GM18519 (cell line): Measurements from ENCODE around the gene JMJD6.
"Not testable (repeated sequence)": the region's sequence is repeated elsewhere in the genome, so short reads cannot be mapped to it uniquely, and the experiment has no call there.

Experiments used
- ATAC-seq: cut with Tn5 transposase; IDR thresholded peaks from one replicate; pipeline ENCODE4 v1.9.1; 2021; ENCODE audit warnings: mild to moderate bottlenecking, moderate library complexity; ENCODE audit not compliant: unreplicated experiment, low FRiP score

JMJD6 gene

GRCh38 chr17:76720211-76720610 lies 6.2 kb downstream of the JMJD6 start:
- ATAC-seq: no peak

GRCh38 chr17:76718516-76718915 lies 7.9 kb downstream of the JMJD6 start:
- no peak for ATAC-seq

GRCh38 chr17:76716839-76717215 lies 9.6 kb downstream of the JMJD6 start:
- no peak for ATAC-seq

- no peak for ATAC-seq
These were observed 10.1 kb downstream of the JMJD6 start for GRCh38 chr17:76716146-76716838.

GRCh38 chr17:76715496-76715830 lies 10.9 kb downstream of the JMJD6 start:
- no peak for ATAC-seq

GRCh38 chr17:76714822-76715495 lies 11.4 kb downstream of the JMJD6 start:
- ATAC-seq: no peak

- no peak for ATAC-seq
These were observed 12.1 kb downstream of the JMJD6 start for GRCh38 chr17:76714336-76714735.

GRCh38 chr17:76713765-76714164 lies 12.6 kb downstream of the JMJD6 start:
- no peak for ATAC-seq

- ATAC-seq: not testable (repeated sequence)
These were observed 14.1 kb downstream of the JMJD6 start for GRCh38 chr17:76712321-76712720.

GRCh38 chr17:76710863-76711611 lies 15.4 kb downstream of the JMJD6 start, which contains the start of gene MXRA7:
TSS of gene MXRA7 (minus strand) at chr17:76710965. CDS start at chr17:76710946, 19 bp downstream.
- ATAC-seq: no peak

- not testable (repeated sequence) for ATAC-seq
These were observed 16.2 kb downstream of the JMJD6 start for GRCh38 chr17:76709951-76710862.

- ATAC-seq: no peak
These were observed 17.1 kb downstream of the JMJD6 start for GRCh38 chr17:76709077-76709950.

GRCh38 chr17:76707985-76708807 lies 18.2 kb downstream of the JMJD6 start:
- no peak for ATAC-seq

GRCh38 chr17:76706817-76707216 lies 19.6 kb downstream of the JMJD6 start:
- ATAC-seq: no peak

GRCh38 chr17:76704805-76705204 lies 21.6 kb downstream of the JMJD6 start:
- no peak for ATAC-seq

GRCh38 chr17:76702941-76703637 lies 23.3 kb downstream of the JMJD6 start:
- no peak for ATAC-seq

- ATAC-seq: no peak
These were observed 24.3 kb downstream of the JMJD6 start for GRCh38 chr17:76702076-76702475.

- no peak for ATAC-seq
These were observed 24.9 kb downstream of the JMJD6 start for GRCh38 chr17:76701471-76701967.
